OCI-LY3 (cell line): ENCODE measurements around the gene RREB1.

Experiments
- H2AFZ ChIP-seq: fragments of 200-600, 300-600 bp; shearing (Covaris generic); 2 replicates; pipeline ENCODE4 v1.6.0; 2014; ENCODE audit warnings: antibody characterized with exemption, low read depth, low read length
- H3K27ac ChIP-seq: fragments of 200-600, 300-600 bp; sonication (generic); 2 replicates; pipeline ENCODE4 v1.5.1; 2014; ENCODE audit warnings: mild to moderate bottlenecking, low read length, moderate library complexity, mixed read lengths
- H3K27me3 ChIP-seq: fragments of 200-600, 300-600 bp; sonication (generic); 2 replicates; pipeline ENCODE4 v1.6.1; 2014; ENCODE audit warnings: low read depth, low read length, mixed read lengths
- H3K36me3 ChIP-seq: fragments of 200-600, 300-600 bp; sonication (generic); replicated peaks from 2 replicates; pipeline ENCODE3; 2014; ENCODE audit warnings: low read depth, low read length, mixed read lengths
- H3K4me1 ChIP-seq: fragments of 300-600, 200-600 bp; sonication (generic); 2 replicates; pipeline ENCODE4 v1.6.1; 2014; ENCODE audit warnings: low read length, mixed read lengths
- H3K4me2 ChIP-seq: fragments of 200-600, 300-600 bp; sonication (generic); 2 replicates; pipeline ENCODE4 v1.6.1; 2014; ENCODE audit warnings: low read length, mixed read lengths
- H3K4me3 ChIP-seq: fragments of 300-600, 200-600 bp; sonication (generic); 2 replicates; pipeline ENCODE4 v1.5.1; 2014; ENCODE audit warnings: antibody characterized with exemption, mild to moderate bottlenecking, low read length, moderate library complexity
- H3K79me2 ChIP-seq: fragments of 300-600, 200-600 bp; shearing (Covaris generic); 2 replicates; pipeline ENCODE4 v1.6.1; 2014; ENCODE audit warnings: mild to moderate bottlenecking, low read length, mixed read lengths
- H3K9ac ChIP-seq: fragments of 300-600, 200-600 bp; shearing (Covaris generic); 2 replicates; pipeline ENCODE4 v1.6.0; 2014; ENCODE audit warnings: mild to moderate bottlenecking, low read length, moderate library complexity
- H3K9me3 ChIP-seq: fragments of 200-600, 300-600 bp; shearing (Covaris generic); 2 replicates; pipeline ENCODE4 v1.6.1; 2014; ENCODE audit warnings: low read length, mixed read lengths; ENCODE audit not compliant: insufficient read depth
- H4K20me1 ChIP-seq: fragments of 200-600, 300-600 bp; sonication (generic); 2 replicates; pipeline ENCODE4 v1.6.1; 2016; ENCODE audit warnings: low read length, mixed read lengths; ENCODE audit not compliant: insufficient read depth
- CTCF ChIP-seq: fragments of 200-600, 300-600 bp; sonication (generic); IDR thresholded peaks from 2 replicates; pipeline ENCODE4 v1.5.1; 2014; ENCODE audit warnings: antibody characterized with exemption, low read length, low read depth
- EZH2phosphoT487 ChIP-seq: fragments of 200-600 bp; shearing (Covaris generic); IDR thresholded peaks from 2 replicates; pipeline ENCODE4 v1.6.1; 2018; ENCODE audit warnings: antibody characterized with exemption, mixed run types, low read depth

Gene RREB1

GRCh38 chr6:7245668-7246393 is 138.1 kb downstream of the RREB1 start:
- TF ChIP-seq CTCF (no peak), EZH2phosphoT487 (no peak)

GRCh38 chr6:7246401-7247178 is 138.8 kb downstream of the RREB1 start:
- H4K20me1 ChIP-seq, result peaks cover 12% of the 10 kb centered on the region; the same call in 1 of the 2 replicates
- H2AFZ ChIP-seq, result no peak overlapping the region
- H3K4me1 ChIP-seq, result peaks cover 18% of the 10 kb centered on the region
- H3K79me2 ChIP-seq, result no peaks in the 10 kb centered on the region
- H3K4me3 ChIP-seq, result no peak overlapping the region
- no peak for TF ChIP-seq EZH2phosphoT487
- TF ChIP-seq CTCF, result no peak
- H3K9me3 ChIP-seq, result no peaks in the 10 kb centered on the region
- no peak overlapping the region for H3K4me2 ChIP-seq
- H3K27ac ChIP-seq, result no peak overlapping the region
- no peak overlapping the region for H3K9ac ChIP-seq
- no peaks in the 10 kb centered on the region for H3K27me3 ChIP-seq
- no peaks in the 10 kb centered on the region for H3K36me3 ChIP-seq

More at GRCh38 chr6:7245668-7246393, 138.1 kb downstream of the RREB1 start:
- Histone ChIP-seq H3K36me3 (peaks cover 3% of the 10 kb centered on the region), H2AFZ (no peak overlapping the region), H3K4me3 (no peak overlapping the region), H4K20me1 (peaks cover 17% of the 10 kb centered on the region; the same call in 1 of the 2 replicates), H3K4me2 (no peak overlapping the region), H3K27ac (no peak overlapping the region), H3K9ac (no peak overlapping the region), H3K27me3 (no peaks in the 10 kb centered on the region), H3K9me3 (no peaks in the 10 kb centered on the region), H3K79me2 (no peaks in the 10 kb centered on the region), H3K4me1 (peaks cover 25% of the 10 kb centered on the region)

- 0 out of 2 replicates have a peak, but pooled peaks cover 7% of the 10 kb centered on the region for H4K20me1 ChIP-seq
Measured at GRCh38 chr6:7247179-7247456, 139.4 kb downstream of the RREB1 start.

GRCh38 chr6:7247828-7248227 is 140.1 kb downstream of the RREB1 start:
- Histone ChIP-seq H3K27ac (no peak overlapping the region), H4K20me1 (0 out of 2 replicates have a peak, but pooled peaks cover 3% of the 10 kb centered on the region), H3K4me1 (peaks cover 6% of the 10 kb centered on the region)

More at GRCh38 chr6:7247179-7247456, 139.4 kb downstream of the RREB1 start:
- Histone ChIP-seq H3K27ac (no peak overlapping the region), H2AFZ (no peak overlapping the region), H3K36me3 (no peaks in the 10 kb centered on the region), H3K4me1 (peaks cover 13% of the 10 kb centered on the region), H3K4me2 (no peak overlapping the region), H3K4me3 (no peak overlapping the region), H3K9ac (no peak overlapping the region), H3K9me3 (no peaks in the 10 kb centered on the region), H3K27me3 (no peaks in the 10 kb centered on the region), H3K79me2 (no peaks in the 10 kb centered on the region)
- TF ChIP-seq EZH2phosphoT487, result no peak

More at GRCh38 chr6:7247828-7248227, 140.1 kb downstream of the RREB1 start:
- no peak for TF ChIP-seq EZH2phosphoT487
- no peak for TF ChIP-seq CTCF
- Histone ChIP-seq H3K9ac (no peak overlapping the region), H3K36me3 (no peaks in the 10 kb centered on the region), H3K27me3 (no peaks in the 10 kb centered on the region), H3K4me3 (no peak overlapping the region), H2AFZ (no peak overlapping the region), H3K9me3 (no peaks in the 10 kb centered on the region), H3K79me2 (no peaks in the 10 kb centered on the region), H3K4me2 (no peak overlapping the region)
